ENCODE results near the gene ARMH3.
"Not testable (repeated sequence)": the region's sequence is repeated elsewhere in the genome, so short reads cannot be mapped to it uniquely, and the experiment has no call there.

The ARMH3 gene

GRCh38 chr10:102055647-102056419, at the start of gene ARMH3:
ARMH3 (minus strand) TSS chr10:102056173; CDS start chr10:102040114, 16,059 bp downstream.
- DNase-seq, result peak; percentile 91

GRCh38 chr10:102102421-102102820, 46.4 kb upstream of the ARMH3 start:
- no peak for DNase-seq

GRCh38 chr10:102101152-102101551, 45.2 kb upstream of the ARMH3 start:
- DNase-seq, result no peak

GRCh38 chr10:102096449-102096848, 40.5 kb upstream of the ARMH3 start:
- no peak for DNase-seq

- DNase-seq, result no peak
Observed at GRCh38 chr10:102090772-102091171, 34.8 kb upstream of the ARMH3 start.

- DNase-seq, result no peak
Observed at GRCh38 chr10:102086196-102086595, 30.2 kb upstream of the ARMH3 start.

GRCh38 chr10:102085336-102085735, 29.4 kb upstream of the ARMH3 start:
- no peak for DNase-seq

GRCh38 chr10:102083541-102083940, 27.6 kb upstream of the ARMH3 start:
- DNase-seq, result no peak

GRCh38 chr10:102072673-102073527, 16.9 kb upstream of the ARMH3 start:
- peak; percentile 73 for DNase-seq

GRCh38 chr10:102069071-102069470, 13.1 kb upstream of the ARMH3 start:
- DNase-seq, result no peak

- DNase-seq, result no peak
Observed at GRCh38 chr10:102068216-102068615, 12.2 kb upstream of the ARMH3 start.

GRCh38 chr10:102067091-102067916, 11.3 kb upstream of the ARMH3 start:
- no peak for DNase-seq

- DNase-seq, result no peak
Observed at GRCh38 chr10:102066399-102067088, 10.6 kb upstream of the ARMH3 start.

- no peak for DNase-seq
Observed at GRCh38 chr10:102065561-102066398, 9.8 kb upstream of the ARMH3 start.

- peak; percentile 88 for DNase-seq
Observed at GRCh38 chr10:102064868-102065560, 9.0 kb upstream of the ARMH3 start, which contains the start of gene HPS6. HPS6 (plus strand) TSS chr10:102065349; CDS start chr10:102065475, 126 bp downstream.

GRCh38 chr10:102064503-102064867, 8.5 kb upstream of the ARMH3 start:
- no peak for DNase-seq

GRCh38 chr10:102059987-102060386, 4.0 kb upstream of the ARMH3 start:
- no peak for DNase-seq

- DNase-seq, result not testable (repeated sequence)
Observed at GRCh38 chr10:102054881-102055646, 909 bp downstream of the ARMH3 start.

- DNase-seq, result no peak
Observed at GRCh38 chr10:102046095-102046494, 9.9 kb downstream of the ARMH3 start.

- DNase-seq, result no peak
Observed at GRCh38 chr10:102045292-102045691, 10.7 kb downstream of the ARMH3 start.
